Kasumi-1 (cell line): ENCODE results near the gene UBAC1.

Experiments used
- DNase-seq, 2 experiments: peaks; one replicate each; lab custom pipeline; 2025; lab: John Stamatoyannopoulos, UW

UBAC1 gene

GRCh38 chr9:135993765-135994500 lies 32.8 kb upstream of the UBAC1 start:
- DNase-seq, result no peak

GRCh38 chr9:135993409-135993742 lies 32.2 kb upstream of the UBAC1 start:
- DNase-seq, result no peak

- DNase-seq, result peak in 1 of 2 experiments; percentile 17
Observed at GRCh38 chr9:135992486-135993408, 31.6 kb upstream of the UBAC1 start.

GRCh38 chr9:135991771-135992170 lies 30.6 kb upstream of the UBAC1 start:
- DNase-seq, result no peak

- DNase-seq, result peak in 1 of 2 experiments; percentile 26
Observed at GRCh38 chr9:135990468-135991429, 29.6 kb upstream of the UBAC1 start.

GRCh38 chr9:135989722-135990467 lies 28.7 kb upstream of the UBAC1 start:
- peak in 1 of 2 experiments; percentile 10 for DNase-seq

- no peak for DNase-seq
Observed at GRCh38 chr9:135989157-135989556, 28.0 kb upstream of the UBAC1 start.

GRCh38 chr9:135988493-135988892 lies 27.3 kb upstream of the UBAC1 start:
- DNase-seq, result no peak

- DNase-seq, result no peak
Observed at GRCh38 chr9:135987838-135988404, 26.7 kb upstream of the UBAC1 start.

- no peak for DNase-seq
Observed at GRCh38 chr9:135986605-135987004, 25.4 kb upstream of the UBAC1 start.

- no peak for DNase-seq
Observed at GRCh38 chr9:135985889-135986288, 24.7 kb upstream of the UBAC1 start.

- DNase-seq, result no peak
Observed at GRCh38 chr9:135985459-135985774, 24.2 kb upstream of the UBAC1 start.

GRCh38 chr9:135984072-135984710 lies 23.0 kb upstream of the UBAC1 start:
- no peak for DNase-seq

- DNase-seq, result no peak
Observed at GRCh38 chr9:135983208-135984071, 22.3 kb upstream of the UBAC1 start.

GRCh38 chr9:135982499-135983207 lies 21.5 kb upstream of the UBAC1 start:
- no peak for DNase-seq

GRCh38 chr9:135980926-135981630 lies 19.9 kb upstream of the UBAC1 start:
- no peak for DNase-seq

- DNase-seq, result no peak
Observed at GRCh38 chr9:135979547-135980166, 18.5 kb upstream of the UBAC1 start.
